ENCODE data around the gene NECTIN3.

Gene NECTIN3

GRCh38 chr3:111071257-111072030, at the start of gene NECTIN3:
TSS of gene NECTIN3 (plus strand) at chr3:111071816. CDS start at chr3:111072018, 202 bp downstream.
- peak; percentile 82 for DNase-seq

- DNase-seq: no peak
Measured at GRCh38 chr3:111027868-111028267, 43.7 kb upstream of the NECTIN3 start.

GRCh38 chr3:111031538-111031937, 40.1 kb upstream of the NECTIN3 start:
- DNase-seq: no peak

- no peak for DNase-seq
Measured at GRCh38 chr3:111032677-111033076, 38.9 kb upstream of the NECTIN3 start.

GRCh38 chr3:111033470-111034050, 38.1 kb upstream of the NECTIN3 start:
- DNase-seq: no peak

- no peak for DNase-seq
Measured at GRCh38 chr3:111035316-111035715, 36.3 kb upstream of the NECTIN3 start.

GRCh38 chr3:111035902-111036301, 35.7 kb upstream of the NECTIN3 start:
- no peak for DNase-seq

- no peak for DNase-seq
Measured at GRCh38 chr3:111040959-111041358, 30.7 kb upstream of the NECTIN3 start.

- DNase-seq: no peak
Measured at GRCh38 chr3:111045564-111045963, 26.1 kb upstream of the NECTIN3 start.

- DNase-seq: no peak
Measured at GRCh38 chr3:111047042-111047441, 24.6 kb upstream of the NECTIN3 start.

GRCh38 chr3:111047812-111048435, 23.7 kb upstream of the NECTIN3 start:
- DNase-seq: no peak

GRCh38 chr3:111051354-111051753, 20.3 kb upstream of the NECTIN3 start:
- no peak for DNase-seq

- DNase-seq: no peak
Measured at GRCh38 chr3:111068574-111068973, 3.0 kb upstream of the NECTIN3 start.

- DNase-seq: no peak
Measured at GRCh38 chr3:111069974-111070771, 1.4 kb upstream of the NECTIN3 start.

GRCh38 chr3:111070772-111071256, 802 bp upstream of the NECTIN3 start:
- DNase-seq: peak; percentile 1

GRCh38 chr3:111072031-111072921, 660 bp downstream of the NECTIN3 start:
- peak; percentile 5 for DNase-seq

GRCh38 chr3:111073218-111073617, 1.6 kb downstream of the NECTIN3 start:
- DNase-seq: no peak

- DNase-seq: no peak
Measured at GRCh38 chr3:111076732-111077131, 5.1 kb downstream of the NECTIN3 start.

- no peak for DNase-seq
Measured at GRCh38 chr3:111077369-111077768, 5.8 kb downstream of the NECTIN3 start.

- no peak for DNase-seq
Measured at GRCh38 chr3:111080413-111080812, 8.8 kb downstream of the NECTIN3 start.

GRCh38 chr3:111081008-111081545, 9.5 kb downstream of the NECTIN3 start:
- no peak for DNase-seq

- DNase-seq: no peak
Measured at GRCh38 chr3:111084911-111085310, 13.3 kb downstream of the NECTIN3 start.

All from activated effector memory CD4-positive, alpha-beta T cell treated with Interleukin-2 at 50 U/mL for 16 hours (primary cell).